Stimulated activated CD4-positive, alpha-beta T cell treated with anti-CD3 and anti-CD28 coated beads, TNF-alpha, amount 100 ng/mL, for 48 hours (primary cell): ENCODE results near the gene HSD11B2.

ENCODE experiments used
- DNase-seq, 3 donors: peaks; one replicate each; pipeline ENCODE4 v3.0.0-alpha.2; 2020; ENCODE audit warnings: low read depth in 3 of 3

Gene HSD11B2

DNA sequence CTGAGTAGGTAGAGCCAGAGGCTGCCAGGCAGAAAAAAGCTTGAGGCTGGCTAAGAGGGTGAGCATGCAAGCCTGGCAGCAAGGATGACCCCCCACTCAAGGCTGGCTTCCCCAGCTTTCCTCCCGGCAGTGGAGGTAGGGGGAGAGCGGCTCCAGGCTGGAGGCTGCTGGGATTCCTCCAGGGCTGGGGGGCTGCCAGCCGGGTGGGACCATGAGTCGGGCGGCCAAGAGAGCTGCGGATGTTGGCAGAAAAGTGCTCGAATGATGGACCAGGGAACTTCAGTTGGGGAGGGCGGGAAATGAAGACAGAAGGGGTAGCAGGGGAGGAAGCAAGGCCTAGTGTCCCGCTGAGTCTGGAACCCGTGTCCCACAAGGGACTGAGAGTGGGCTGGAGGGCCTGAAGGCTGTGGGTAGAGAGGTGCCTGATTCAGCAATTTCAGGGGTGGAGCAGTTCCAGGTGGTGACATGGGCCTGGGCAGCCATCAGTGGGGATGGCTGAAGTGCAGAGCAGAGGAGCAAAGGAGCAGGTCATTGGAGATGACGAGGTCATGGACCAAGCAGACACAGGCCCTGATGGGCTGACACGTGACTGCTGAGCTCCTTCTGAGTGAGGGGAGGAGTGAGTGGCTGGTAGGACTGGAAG is 20.3 kb downstream of the HSD11B2 start:
- no peak for DNase-seq

GRCh38 chr16:67451704-67452435 is 20.9 kb downstream of the HSD11B2 start:
- no peak for DNase-seq

- no peak for DNase-seq
Measured at GRCh38 chr16:67454104-67454503, 23.2 kb downstream of the HSD11B2 start.

DNA sequence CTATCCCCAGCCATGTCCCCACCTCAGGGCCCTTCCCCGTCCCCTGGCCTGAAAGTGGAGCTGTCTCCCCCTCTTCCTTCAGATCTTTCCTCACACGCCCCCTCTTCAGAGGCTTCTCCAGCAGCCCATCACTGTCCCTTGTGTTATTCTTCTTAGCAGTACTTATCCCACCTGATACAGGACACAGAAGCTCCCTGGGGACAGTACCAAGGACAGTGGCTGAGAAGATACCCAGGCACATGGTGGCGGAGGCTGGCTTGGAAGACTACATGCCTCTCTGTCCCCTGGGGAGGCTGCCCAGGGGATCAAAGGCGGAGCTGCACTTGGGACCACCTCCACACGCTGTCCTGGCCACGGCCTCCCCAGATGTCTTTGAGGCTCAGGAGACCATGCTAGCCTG is 23.9 kb downstream of the HSD11B2 start:
- no peak for DNase-seq

- DNase-seq: no peak
Measured at GRCh38 chr16:67456391-67457081, 25.6 kb downstream of the HSD11B2 start.

GRCh38 chr16:67457611-67458010 is 26.7 kb downstream of the HSD11B2 start:
- no peak for DNase-seq

GRCh38 chr16:67458121-67458641 is 27.3 kb downstream of the HSD11B2 start:
- no peak for DNase-seq

GRCh38 chr16:67459066-67459860 is 28.3 kb downstream of the HSD11B2 start:
- no peak for DNase-seq

GRCh38 chr16:67459861-67460150 is 28.9 kb downstream of the HSD11B2 start:
- no peak for DNase-seq

GRCh38 chr16:67460168-67460567 is 29.2 kb downstream of the HSD11B2 start:
- DNase-seq: no peak

- DNase-seq: no peak
Measured at GRCh38 chr16:67460961-67461360, 30.0 kb downstream of the HSD11B2 start.

DNA sequence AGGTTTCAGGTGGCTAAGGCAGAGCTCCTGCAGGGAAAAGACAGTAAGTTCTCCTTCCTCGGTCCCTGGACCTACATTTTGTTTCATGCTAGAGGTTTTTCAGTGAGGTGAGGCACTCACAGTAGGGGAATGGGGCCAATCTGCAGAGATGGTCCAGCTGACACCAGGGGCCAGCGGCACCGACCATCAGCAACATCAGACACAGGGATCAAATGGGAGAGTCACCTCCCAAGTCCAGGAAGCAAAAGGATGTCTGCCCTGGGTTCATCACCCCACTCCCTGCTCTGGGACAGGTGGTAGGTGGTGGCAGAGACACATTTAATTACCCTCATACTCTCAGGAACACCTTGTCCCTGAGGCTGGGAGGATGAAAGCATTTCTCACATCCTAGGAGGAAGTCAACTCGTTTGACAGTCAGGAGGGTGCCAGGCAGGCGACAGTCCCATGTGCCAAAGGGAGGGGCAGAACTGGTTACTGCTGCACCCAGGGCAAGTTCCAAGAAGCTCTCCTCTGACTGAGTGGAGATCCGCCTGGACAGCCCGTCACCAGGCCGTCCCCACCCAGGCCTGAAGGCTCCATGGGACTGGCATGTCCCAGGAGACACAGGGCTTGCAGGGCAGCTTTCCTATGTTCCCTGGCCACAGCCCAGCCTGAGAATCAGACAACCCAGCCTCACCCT is 30.8 kb downstream of the HSD11B2 start:
- no peak for DNase-seq

DNA sequence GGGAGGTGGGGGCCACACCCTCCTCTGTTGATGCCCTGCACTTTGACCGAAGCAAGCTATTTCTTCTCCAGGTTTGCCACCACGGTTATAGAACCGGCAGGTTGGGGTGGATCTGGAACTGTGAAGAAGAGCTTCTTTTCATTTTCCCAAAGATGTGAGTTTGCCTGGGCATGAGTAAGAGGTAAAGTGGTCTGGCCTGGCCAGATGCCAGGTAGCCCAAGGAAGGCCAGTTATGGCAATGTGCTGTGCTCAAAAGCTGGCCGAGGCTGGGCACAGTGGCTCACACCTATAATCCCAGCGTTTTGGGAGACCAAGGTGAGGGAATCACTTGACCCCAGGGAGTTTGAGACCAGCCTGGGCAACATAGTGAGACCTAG is 31.3 kb downstream of the HSD11B2 start:
- no peak for DNase-seq

- no peak for DNase-seq
Measured at GRCh38 chr16:67463059-67463458, 32.1 kb downstream of the HSD11B2 start.

GRCh38 chr16:67463691-67464090 is 32.8 kb downstream of the HSD11B2 start:
- no peak for DNase-seq

DNA sequence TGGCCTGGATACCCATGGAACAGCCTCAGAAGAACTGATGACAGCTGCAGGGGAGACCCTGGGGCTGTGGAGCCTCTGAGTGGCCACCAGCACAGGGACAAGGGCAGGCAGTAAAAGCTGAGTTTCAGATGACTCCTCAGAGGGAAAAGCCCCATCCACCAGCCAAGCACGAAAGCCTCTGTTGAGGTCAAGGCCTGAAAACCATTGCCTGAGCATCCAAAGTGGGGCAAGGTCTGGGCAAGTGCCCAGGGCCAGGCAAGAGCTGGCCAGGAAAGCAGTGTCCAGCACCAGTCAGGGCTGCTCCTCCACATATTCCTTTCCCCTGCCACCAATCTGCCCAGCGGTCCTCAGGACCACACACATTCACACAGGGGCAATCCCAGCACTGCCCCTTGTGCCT is 33.6 kb downstream of the HSD11B2 start:
- no peak for DNase-seq

- no peak for DNase-seq
Measured at GRCh38 chr16:67466581-67466980, 35.7 kb downstream of the HSD11B2 start.

DNA sequence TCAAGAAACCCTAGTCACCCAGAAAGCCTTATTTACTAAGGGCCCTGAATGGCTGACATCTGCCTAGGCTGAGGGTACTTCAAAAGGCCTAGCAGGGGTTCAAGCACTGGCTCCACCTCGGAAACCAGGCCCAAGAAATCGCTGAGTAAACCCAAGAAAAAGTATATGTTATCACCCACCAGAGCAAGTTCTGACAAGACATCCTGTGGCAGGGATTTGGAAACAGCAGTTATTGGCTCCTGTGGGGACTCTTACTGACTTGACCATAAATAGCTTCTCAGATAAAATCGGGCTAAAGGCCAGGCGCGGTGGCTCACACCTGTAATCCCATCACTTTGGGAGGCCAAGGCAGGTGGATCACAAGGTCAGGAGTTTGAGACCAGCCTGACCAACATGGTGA is 37.8 kb downstream of the HSD11B2 start:
- DNase-seq: no peak

DNA sequence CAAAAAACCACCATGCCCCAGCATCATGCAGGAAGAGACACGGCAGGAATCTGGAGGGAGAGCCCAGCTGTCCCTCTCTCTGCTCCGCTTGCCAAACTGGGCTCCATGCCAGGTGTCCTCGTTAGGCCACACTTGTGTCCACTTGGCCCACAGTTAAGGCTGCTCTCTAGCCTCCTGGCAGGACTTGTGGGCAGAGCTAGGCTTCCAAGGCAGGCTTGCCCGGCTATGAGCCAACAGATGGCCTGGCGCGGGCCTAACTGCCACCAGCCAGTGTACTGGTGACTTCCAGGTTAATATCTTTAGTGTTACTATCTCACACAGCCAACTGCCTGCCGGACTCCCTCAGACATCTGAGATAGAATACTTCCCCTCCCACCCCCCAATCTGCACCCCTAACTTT is 39.4 kb downstream of the HSD11B2 start:
- DNase-seq: no peak

GRCh38 chr16:67471758-67472384 is 41.0 kb downstream of the HSD11B2 start:
- DNase-seq: no peak
